HG03432 (cell line): ENCODE results near the gene SLC35E2B.
"Not testable (repeated sequence)": the region's sequence is repeated elsewhere in the genome, so short reads cannot be mapped to it uniquely, and the experiment has no call there.

ENCODE experiments used
- ATAC-seq: cut with Tn5 transposase; IDR thresholded peaks from one replicate; pipeline ENCODE4 v1.9.1; 2021; ENCODE audit warnings: mild to moderate bottlenecking, moderate library complexity; ENCODE audit not compliant: unreplicated experiment

The SLC35E2B gene

GRCh38 chr1:1677718-1678580 lies 14.6 kb downstream of the SLC35E2B start:
- peak; percentile 68 for ATAC-seq

DNA sequence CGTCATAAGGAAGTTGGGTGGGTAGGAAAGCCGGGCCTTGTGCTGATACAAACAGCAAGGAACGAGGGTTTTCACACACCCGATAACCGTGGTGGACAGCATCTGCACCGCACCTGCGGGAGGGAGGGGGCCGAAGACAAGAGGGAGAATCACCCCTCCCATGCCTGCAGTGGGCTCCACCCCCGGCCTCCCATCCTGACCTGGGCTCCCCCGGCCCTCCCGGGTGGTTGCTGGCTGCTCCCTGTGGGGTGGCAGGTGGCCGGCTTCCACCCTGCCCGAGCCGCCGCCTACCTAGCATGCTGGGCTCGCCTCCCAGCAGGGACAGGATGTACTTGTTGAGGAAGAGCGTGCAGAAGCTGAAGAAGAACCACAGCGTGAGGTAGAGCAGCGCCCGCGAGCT lies 16.5 kb downstream of the SLC35E2B start:
- not testable (repeated sequence) for ATAC-seq

GRCh38 chr1:1675218-1675617 lies 17.4 kb downstream of the SLC35E2B start:
- not testable (repeated sequence) for ATAC-seq

- ATAC-seq: not testable (repeated sequence)
Observed at GRCh38 chr1:1674806-1675205, 17.8 kb downstream of the SLC35E2B start.

- no peak for ATAC-seq
Observed at GRCh38 chr1:1672181-1672965, 20.2 kb downstream of the SLC35E2B start.

DNA sequence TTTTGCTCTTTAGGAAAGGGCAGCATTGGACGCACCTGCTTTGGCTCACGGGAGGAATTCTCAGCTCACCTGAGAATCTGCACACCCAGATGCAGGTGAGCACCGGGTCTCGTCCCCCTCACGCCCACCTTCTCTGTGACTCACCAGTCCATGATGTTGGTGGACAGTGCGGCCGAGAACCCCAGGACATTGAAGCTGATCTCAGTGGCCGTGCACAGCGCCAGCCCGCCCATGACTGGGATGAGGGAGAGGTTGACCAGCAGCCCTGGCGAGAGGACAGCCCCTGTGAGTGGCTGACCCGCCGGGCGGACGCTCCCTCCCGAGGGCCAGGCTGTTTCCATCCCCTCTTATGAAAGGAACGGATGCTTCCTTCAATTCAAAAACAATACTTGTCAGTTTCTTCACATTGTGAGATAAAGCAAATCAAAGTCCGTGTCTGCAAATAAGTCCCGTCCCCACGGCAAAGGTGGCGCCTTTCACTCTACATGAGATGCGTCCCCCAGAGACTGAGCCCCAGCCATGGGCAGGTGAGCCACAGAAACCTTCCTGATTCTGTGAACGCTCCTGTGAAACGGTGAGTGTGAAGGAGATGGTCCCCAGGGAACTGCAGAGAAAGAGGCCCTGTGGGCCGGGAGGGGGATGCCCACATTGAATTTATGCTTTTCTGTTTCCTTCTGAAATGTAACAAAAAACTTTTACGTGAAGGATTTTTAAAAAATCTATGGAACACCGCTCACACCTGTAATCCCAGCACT lies 21.1 kb downstream of the SLC35E2B start:
- ATAC-seq: no peak

DNA sequence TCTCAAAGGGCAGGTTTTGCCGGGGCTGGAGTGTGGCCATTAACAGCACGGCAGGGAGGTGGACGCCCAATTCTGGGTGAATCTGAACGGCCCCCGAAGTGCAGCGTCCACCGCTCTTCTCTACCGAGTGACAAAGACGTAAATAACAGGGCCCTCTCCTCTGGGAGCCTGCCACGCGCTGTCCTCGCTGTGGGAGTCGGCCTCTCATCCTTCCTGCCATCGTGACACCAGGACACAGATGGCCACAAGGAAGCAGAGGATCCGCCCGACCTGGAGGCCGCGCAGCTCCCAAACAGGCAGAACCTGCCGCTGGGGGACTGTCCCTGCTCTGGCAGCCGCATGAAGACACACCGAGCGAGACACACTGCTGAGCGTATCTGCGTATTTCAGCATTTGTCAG lies 21.7 kb downstream of the SLC35E2B start:
- ATAC-seq: no peak

DNA sequence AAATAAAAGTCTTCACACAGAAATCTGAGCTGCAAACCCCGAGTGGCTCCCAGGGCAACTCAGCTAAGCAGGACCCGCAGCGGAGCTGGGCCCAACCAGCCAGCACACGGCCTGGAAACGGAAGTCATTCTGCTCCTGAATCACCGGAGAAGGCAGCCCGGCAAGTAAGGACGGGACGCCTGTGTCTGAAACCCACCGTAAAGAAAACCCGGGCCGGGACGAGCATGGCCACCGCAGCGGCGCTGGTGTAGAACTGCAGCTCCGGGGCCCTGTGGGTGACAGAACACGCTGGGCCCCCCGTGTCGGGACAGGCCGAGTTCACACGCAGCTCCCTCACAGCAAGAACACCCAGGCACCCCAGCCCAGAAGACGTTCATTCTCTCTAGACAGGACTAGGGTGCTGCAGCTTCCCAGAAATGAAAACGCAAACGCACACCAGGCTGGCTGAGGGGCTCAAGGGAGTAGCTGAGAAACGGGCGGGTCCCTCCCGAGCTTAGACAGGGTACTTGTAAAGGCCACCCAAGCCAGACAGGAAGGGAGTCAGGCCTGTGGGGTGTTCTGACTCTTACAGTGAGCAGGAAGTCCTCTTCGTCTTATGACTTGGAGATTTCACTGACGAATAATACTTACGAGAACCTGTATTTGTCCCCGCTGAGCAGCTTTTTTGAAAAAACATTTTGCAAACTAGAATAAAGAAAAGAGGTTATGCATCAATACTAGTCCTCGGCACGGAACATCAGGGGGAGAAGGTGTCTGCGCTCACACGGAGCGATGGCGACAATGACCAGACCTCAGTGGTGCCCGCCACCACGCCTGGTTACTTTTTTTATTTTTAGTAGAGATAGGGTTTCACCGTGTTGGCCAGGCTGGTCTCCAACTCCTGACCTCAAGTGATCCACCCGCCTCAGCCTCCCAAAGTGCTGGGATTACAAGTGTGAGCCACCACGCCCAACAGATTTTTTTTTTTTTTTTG lies 22.8 kb downstream of the SLC35E2B start:
- ATAC-seq: no peak

GRCh38 chr1:1666526-1666925 lies 26.1 kb downstream of the SLC35E2B start:
- no peak for ATAC-seq

DNA sequence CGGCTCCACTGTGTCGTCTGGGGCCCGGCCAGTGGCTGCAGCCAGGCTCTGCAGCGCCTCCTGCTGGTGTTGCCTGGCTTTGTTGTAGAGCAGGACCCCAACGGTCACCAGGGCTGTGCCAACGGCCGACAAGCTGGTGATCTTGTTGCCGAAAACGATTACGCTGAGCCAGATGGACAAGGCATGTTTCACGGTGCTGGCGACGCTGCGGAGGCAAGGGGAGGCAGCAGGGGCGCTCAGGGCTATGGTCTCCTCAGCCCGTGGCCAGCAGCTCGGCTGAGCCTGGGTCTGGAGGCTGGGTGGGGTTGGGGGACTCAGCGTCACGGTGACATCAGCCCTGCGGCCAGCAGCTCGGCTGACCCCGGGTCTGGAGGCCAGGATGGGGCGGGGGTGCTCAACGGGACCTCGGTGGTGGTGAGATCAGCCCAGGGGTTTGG lies 26.8 kb downstream of the SLC35E2B start:
- ATAC-seq: no peak

GRCh38 chr1:1664941-1665814 lies 27.4 kb downstream of the SLC35E2B start:
- ATAC-seq: no peak

DNA sequence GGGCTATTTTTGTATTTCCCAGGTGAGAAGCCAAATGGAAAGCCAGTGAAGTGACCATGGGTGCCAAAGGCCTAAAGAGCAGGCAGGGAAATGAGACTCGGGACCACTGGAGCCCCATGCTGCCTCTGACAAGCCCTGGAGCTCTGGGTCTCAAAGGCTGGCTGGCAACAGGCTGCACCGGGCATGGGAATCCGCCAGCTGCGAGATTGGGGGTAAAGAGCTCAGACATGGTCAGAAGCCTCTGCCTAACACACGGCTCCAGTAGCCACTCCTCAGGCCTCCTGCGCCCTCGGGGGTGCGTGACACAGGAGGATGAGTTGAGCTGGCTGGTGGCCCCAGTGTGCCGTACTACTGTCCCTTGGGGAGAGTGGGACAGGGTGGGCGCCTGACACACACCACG lies 28.3 kb downstream of the SLC35E2B start:
- not testable (repeated sequence) for ATAC-seq

- not testable (repeated sequence) for ATAC-seq
Observed at GRCh38 chr1:1662830-1663560, 29.6 kb downstream of the SLC35E2B start.

GRCh38 chr1:1662392-1662791 lies 30.2 kb downstream of the SLC35E2B start:
- ATAC-seq: not testable (repeated sequence)

GRCh38 chr1:1658583-1659549 lies 33.7 kb downstream of the SLC35E2B start, which contains the start of gene CDK11B:
Gene CDK11B (minus strand): TSS chr1:1659004. CDS start chr1:1657485, 1,519 bp downstream.
- peak; percentile 82 for ATAC-seq

GRCh38 chr1:1648265-1648664 lies 44.3 kb downstream of the SLC35E2B start:
- ATAC-seq: not testable (repeated sequence)
